Epithelial cell of prostate (primary cell): ENCODE measurements around the gene MRPL44.
"Not testable (repeated sequence)": the region's sequence is repeated elsewhere in the genome, so short reads cannot be mapped to it uniquely, and the experiment has no call there.

Experiments used
- DNase-seq: peaks from one replicate; pipeline ENCODE4 v3.0.0-alpha.2; 2011; ENCODE audit warnings: low read depth, low spot score
- H3K27ac ChIP-seq: fragments of 450-650 bp; 2 replicates; pipeline ENCODE4 v1.5.1; 2017; ENCODE audit warnings: mild to moderate bottlenecking

The MRPL44 gene

DNA sequence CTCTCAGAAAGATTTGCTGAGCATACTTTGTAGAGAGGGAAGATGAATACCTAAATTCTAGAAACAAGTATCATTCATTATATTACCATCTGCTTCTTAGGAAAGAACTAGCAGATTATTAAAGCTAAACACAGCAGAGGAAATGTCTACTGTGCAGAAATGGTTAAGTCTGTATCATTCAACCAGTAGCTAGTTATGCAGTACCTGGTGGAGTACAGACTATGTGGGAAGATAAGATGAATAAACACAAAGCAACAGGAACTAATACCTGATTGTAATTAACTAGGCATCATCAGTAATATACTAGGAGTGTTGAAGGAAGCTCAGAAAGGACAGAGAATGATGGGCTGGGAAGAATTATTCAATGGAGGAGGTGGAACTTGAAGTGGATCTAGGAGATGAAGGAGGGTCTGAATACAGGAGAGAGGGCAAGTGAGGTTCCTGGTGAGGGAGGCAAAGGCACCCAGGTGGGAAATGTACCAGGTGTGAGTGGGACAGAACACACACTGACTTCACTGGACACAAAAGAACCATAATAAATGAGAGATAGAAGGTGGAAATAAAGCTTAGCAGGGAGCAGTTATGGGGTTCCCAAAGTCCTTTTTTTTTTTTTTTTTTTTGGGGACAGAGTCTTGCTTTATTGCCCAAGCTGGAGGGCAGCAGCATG, 21.7 kb upstream of the MRPL44 start:
- no peak overlapping the region for H3K27ac ChIP-seq
- no peak for DNase-seq

DNA sequence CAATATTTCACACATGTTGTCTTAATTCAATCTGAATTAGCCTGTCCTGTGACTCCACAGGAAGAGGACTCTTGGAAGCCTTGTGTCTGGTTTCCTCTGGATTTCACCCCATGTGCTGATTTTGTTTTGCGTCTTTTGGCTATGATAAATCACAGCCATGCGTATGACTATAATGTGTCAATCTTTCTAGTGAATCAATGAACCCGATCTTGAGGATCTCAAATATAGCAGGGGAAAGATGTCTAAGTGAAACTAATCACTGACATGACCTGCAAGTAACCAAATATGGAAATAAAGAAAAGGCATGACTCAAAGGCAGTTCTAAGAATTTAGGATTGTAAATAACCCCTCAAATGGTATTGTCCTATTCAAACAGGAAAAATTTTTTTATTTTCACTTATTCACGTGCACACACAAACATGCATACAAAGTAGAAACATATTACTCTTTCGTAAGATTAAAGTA, 20.4 kb upstream of the MRPL44 start:
- H3K27ac ChIP-seq, result no peak overlapping the region
- DNase-seq, result no peak

GRCh38 chr2:223937535-223937934, 19.7 kb upstream of the MRPL44 start:
- H3K27ac ChIP-seq, result no peak overlapping the region
- DNase-seq, result no peak

DNA sequence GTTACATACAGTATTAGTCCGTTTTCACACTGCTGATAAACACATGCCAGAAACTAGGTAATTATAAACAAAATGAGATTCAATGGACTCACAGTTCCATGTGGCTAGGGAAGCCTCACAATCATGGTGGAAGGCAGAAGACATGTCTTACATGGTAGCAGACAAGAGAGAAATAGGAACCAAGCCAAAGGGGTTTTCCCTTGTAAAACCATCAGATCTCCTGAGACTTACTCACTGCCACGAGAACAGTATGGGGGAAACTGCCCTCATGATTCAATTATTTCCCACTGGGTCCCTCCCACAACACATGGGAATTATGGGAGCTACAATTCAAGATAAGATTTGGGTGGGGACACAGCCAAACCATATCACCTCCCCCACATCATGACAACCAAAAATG, 17.8 kb upstream of the MRPL44 start:
- DNase-seq, result not testable (repeated sequence)

DNA sequence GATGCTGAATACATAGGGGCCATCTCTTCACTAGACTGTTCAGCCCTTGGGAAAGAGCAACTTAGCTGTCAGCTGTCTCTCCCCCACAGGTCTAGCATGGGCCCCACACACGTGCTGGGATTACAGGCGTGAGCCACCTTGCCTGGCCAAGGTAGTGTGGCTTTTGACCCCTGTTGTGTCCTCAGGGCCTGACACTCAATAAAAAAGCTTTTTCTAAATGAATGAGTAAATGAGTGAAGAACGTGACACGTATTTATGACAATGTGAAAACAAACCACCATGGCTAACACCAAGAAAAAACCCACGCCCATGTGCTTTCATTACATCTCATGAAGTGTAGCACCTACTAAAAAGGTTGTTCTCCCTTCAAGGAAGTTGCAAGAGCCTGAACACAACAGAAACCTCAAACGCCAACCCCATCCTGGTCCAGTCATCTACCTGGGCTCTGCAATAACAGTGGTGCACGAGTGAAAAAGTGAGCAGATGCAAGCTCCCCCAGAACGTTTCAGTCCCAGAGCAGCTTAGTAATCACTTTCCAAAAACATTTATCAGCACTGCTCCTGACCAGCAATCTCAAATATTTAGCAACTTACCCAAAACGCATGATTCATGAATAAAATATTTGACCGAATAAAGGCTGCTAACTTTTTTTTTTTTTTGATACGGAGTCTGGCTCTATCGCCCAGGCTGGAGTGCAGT, 15.5 kb upstream of the MRPL44 start:
- no peak for DNase-seq
- peak overlapping the region; percentile 37 for H3K27ac ChIP-seq

More for the DNA sequence above, 17.8 kb upstream of the MRPL44 start:
- not testable (repeated sequence) for H3K27ac ChIP-seq

GRCh38 chr2:223943135-223943534, 14.1 kb upstream of the MRPL44 start:
- H3K27ac ChIP-seq, result peak overlapping the region; percentile 74
- no peak for DNase-seq

GRCh38 chr2:223943561-223944008, 13.7 kb upstream of the MRPL44 start:
- no peak for DNase-seq
- H3K27ac ChIP-seq, result peak overlapping the region; percentile 74

DNA sequence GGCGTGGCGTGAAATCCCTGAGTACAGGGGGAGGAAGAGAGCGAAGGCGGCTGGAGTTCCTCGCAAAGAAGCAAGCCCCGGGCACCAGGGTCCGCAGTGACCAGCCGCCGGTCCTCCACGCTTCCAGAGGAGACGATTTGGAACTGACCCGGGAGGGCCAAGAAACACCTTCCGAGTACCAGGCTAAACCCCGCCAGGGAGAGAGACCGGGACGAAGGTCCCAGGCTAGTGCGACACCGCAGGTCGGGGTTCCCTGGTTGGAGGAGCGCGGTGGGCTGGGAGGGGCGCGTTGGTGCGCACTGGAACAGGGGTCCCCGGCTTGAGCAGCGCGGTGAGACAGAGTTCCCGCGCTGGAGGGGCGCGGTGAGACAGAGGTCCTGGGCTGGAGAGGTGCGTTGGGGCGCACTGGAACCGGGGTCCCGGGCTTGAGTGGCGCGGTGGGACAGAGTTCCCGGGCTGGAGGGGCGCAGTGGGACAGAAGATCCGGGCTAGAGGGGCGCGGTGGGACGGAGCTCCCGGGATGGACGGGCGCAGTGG, 13.0 kb upstream of the MRPL44 start:
- peak overlapping the region; percentile 74 for H3K27ac ChIP-seq
- no peak for DNase-seq

GRCh38 chr2:223944703-223945531, 12.3 kb upstream of the MRPL44 start, which contains the start of gene WDFY1:
WDFY1 (minus strand) TSS chr2:223945335; CDS start chr2:223945284, 51 bp downstream.
- H3K27ac ChIP-seq, result peak within 1 kb of the TSS; percentile 74
- no peak for DNase-seq

DNA sequence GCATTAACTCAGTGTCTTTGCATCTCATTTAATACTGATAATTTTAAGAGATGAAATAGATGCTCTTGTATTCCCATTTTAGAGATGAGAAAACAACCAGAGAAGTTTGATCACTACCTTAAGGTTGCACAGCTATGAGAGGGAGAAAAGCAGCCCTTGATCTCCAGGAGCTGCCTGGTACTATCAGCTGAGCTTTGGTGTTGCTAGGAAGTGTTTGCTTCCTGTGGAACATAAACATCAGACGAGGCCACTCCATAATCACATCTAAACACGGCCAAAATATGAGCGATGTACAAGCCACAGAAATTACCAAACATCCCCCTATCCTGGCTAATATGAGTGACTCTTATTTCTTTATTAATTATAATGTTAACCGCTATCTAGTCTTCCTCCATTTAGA, 11.5 kb upstream of the MRPL44 start:
- DNase-seq, result no peak
- H3K27ac ChIP-seq, result no peak overlapping the region

GRCh38 chr2:223947711-223948205, 9.5 kb upstream of the MRPL44 start:
- no peak for DNase-seq

DNA sequence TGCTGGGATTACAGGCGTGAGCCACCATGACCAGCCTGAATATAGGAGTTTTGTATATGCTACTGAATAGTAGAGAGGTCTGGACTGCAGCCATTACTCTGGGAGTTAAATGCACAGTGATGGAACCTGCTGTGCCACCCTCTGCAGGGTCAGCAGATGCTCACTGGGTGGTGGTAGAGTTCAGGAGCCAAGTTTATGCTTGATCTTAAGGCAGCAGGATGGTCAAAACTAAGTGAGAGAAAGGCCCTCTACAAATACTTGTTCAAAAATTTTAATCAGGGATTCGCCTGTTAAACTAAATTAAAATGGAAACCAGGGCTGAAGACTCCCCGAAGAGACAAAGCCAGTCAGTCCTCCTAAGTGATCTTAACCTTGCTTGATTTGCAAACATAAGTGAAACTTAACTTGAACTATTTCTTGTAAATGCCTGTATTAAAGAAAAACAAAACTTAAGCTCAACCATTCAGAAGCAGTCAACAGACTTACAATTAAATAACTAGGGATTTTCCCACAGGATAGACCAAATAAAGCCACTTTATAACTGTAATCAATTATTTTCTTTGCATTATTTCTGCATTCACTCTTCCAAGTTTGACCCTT, 7.9 kb upstream of the MRPL44 start:
- no peak for DNase-seq
- H3K27ac ChIP-seq, result no peak overlapping the region

More at GRCh38 chr2:223947711-223948205, 9.5 kb upstream of the MRPL44 start:
- H3K27ac ChIP-seq, result no peak overlapping the region

GRCh38 chr2:223950448-223951347, 6.6 kb upstream of the MRPL44 start:
- H3K27ac ChIP-seq, result no peak overlapping the region
- DNase-seq, result no peak

DNA sequence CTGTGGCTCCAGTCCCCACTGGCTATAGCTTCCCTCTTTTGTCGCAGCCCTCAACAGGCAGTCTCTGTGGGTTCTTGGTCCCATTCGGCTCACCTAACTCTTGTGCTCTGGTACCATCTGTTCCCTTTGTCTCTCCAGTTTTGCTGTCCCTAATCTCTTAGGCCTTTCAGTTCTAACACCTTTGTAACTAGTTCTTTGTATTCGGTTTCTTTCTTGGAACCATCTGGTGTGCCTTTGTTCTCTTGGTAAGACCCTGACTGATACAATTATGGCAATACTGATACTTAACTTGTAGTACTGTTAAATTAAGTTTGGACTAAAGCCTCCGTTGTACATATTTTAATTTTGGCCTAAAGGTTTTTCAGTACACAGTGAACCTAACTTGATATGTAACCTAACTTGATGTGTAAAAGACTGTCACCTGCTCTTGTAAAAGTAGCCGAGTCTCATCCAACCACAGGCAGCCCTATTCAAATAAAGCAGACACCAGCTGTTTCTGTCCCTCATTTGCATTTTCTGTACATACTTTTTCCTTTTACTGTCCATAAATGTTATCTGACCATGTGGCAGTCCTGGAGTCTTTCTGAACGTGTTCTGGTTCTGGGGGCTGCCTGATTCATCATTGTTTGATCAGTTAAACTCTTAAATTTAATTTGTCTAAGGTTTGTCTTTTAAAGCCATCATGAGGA, 4.8 kb upstream of the MRPL44 start:
- DNase-seq, result no peak
- H3K27ac ChIP-seq, result no peak overlapping the region

- no peak overlapping the region for H3K27ac ChIP-seq
- peak; percentile 46 for DNase-seq
These were observed 2.9 kb upstream of the MRPL44 start for GRCh38 chr2:223954401-223954800.

DNA sequence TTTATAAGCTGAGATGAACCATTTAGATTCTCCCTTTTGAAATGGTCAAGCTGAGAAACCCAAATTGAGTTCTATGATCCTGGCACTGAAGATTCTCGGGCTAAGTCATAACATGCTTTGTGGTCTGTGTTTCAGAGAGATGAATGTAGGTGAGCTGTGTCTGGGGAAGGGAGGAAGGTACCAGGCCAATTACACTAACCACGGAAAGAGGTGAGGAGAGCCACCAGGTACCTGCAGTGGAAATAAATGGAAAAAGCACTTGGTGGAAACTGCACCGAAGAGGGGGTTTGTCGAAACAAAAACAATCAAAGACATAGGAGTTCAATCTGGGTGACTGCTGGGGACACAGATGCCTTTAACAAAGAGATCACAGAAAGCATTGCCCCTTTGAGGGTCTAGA, 963 bp upstream of the MRPL44 start:
- H3K27ac ChIP-seq, result peak overlapping the region; percentile 72
- DNase-seq, result peak; percentile 57

GRCh38 chr2:223959688-223960087, 2.4 kb downstream of the MRPL44 start:
- H3K27ac ChIP-seq, result peak overlapping the region; percentile 28
- no peak for DNase-seq

DNA sequence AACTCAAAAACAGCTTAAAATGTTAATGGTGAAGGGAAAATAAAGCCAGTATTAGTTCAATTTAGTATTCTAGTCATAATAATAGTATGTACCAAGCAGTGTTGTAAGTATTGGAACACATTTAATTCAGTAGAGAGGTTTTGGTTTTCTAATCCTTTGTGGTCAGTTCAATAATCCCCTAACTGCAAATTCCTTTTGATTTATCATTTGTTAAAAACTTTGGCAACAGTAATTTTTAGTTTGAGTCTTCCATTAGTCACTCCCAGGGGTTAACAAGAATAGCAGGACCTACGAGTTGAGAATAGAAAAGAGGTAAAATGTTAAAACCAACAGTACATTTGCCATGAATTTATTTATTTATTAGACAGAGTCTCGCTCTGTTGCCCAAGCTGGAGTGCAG, 10.7 kb downstream of the MRPL44 start:
- no peak for DNase-seq

More for the DNA sequence above, 10.7 kb downstream of the MRPL44 start:
- peak overlapping the region; percentile 27 for H3K27ac ChIP-seq
